Tibial artery (tissue), 4 donors: ENCODE data around the gene POLR2H.
A peak's percentile ranks its signal among the peaks of the same experiment; 100 is the strongest.
"Not testable (repeated sequence)": the region's sequence is repeated elsewhere in the genome, so short reads cannot be mapped to it uniquely, and the experiment has no call there.

Source experiments
- DNase-seq, 2 donors: peaks; one replicate each; pipeline ENCODE4 v3.0.0-alpha.2; 2019
- H3K27ac ChIP-seq, 2 donors: fragments of 200-600 bp; sonication (generic) in 1 of 2; 1 replicate in 1 of 2; 2 replicates in 1 of 2; pipeline ENCODE4 v1.5.1; 2018 to 2019; ENCODE audit warnings: mild to moderate bottlenecking in 1 of 2
- H3K27me3 ChIP-seq, 2 donors: fragments of 200-600 bp; sonication (generic) in 1 of 2; one replicate each; pipeline versions ENCODE4 v1.5.1 to v1.6.0; 2016 to 2019
- H3K36me3 ChIP-seq, 3 donors: fragments of 200-600 bp; sonication (generic) in 2 of 3; one replicate each; pipeline ENCODE4 v1.5.1; 2016 to 2019; ENCODE audit warnings: mild to moderate bottlenecking in 2 of 3
- H3K4me1 ChIP-seq, 4 donors: fragments of 200-600 bp; sonication (generic) in 2 of 4; 1 replicate in 3 of 4; 2 replicates in 1 of 4; pipeline ENCODE4 v1.5.1; 2016 to 2019
- H3K4me3 ChIP-seq, 2 donors: fragments of 200-600 bp; sonication (generic) in 1 of 2; 1 replicate in 1 of 2; 2 replicates in 1 of 2; pipeline ENCODE4 v1.5.1; 2018 to 2019; ENCODE audit warnings: mild to moderate bottlenecking in 2 of 2
- H3K9me3 ChIP-seq, 3 donors: fragments of 200-600 bp; sonication (generic) in 1 of 3; one replicate each; pipeline ENCODE4 v1.5.1; 2016 to 2019
- intact Hi-C: fragments of 100-400 bp; cut with DNase I; formaldehyde crosslinking; loops from one replicate; pipeline ENCODE4 v1.15.0; 2023; ENCODE audit warnings: low total_unique reads
- TF ChIP-seq, protein P1 (sequence below), 2 experiments: fragments of 200-600 bp in 1 of 2; fragments of 450-650 bp in 1 of 2; IDR thresholded peaks; one replicate each; pipeline ENCODE4 v1.5.1; 2017 to 2019; ENCODE audit warnings: antibody characterized with exemption in 2 of 2, mild to moderate bottlenecking in 1 of 2, moderate library complexity in 1 of 2

POLR2H gene

DNA sequence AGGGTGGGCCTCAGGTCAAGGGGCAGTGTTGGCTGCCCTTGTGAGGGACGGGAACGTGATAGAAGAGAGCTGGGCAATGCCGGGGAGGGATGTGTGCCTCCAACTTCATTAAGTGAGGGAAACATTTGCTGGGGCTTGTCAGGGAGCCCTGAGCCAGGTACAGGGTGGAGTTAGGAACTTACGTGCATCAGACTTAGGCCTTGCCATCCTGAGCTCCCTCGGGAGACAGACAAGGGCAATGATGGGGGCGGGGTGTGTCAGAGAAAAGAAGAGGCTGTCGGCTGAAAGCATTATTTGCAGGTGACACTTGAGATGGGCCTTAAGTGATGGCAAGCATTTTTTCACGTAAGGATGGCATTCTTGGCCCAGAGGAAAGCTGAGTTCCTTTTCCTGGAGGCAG is 22.5 kb upstream of the POLR2H start:
- TF ChIP-seq, protein P1, sequence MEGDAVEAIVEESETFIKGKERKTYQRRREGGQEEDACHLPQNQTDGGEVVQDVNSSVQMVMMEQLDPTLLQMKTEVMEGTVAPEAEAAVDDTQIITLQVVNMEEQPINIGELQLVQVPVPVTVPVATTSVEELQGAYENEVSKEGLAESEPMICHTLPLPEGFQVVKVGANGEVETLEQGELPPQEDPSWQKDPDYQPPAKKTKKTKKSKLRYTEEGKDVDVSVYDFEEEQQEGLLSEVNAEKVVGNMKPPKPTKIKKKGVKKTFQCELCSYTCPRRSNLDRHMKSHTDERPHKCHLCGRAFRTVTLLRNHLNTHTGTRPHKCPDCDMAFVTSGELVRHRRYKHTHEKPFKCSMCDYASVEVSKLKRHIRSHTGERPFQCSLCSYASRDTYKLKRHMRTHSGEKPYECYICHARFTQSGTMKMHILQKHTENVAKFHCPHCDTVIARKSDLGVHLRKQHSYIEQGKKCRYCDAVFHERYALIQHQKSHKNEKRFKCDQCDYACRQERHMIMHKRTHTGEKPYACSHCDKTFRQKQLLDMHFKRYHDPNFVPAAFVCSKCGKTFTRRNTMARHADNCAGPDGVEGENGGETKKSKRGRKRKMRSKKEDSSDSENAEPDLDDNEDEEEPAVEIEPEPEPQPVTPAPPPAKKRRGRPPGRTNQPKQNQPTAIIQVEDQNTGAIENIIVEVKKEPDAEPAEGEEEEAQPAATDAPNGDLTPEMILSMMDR (IDR thresholded peaks at IDR 0.05): no peak
- intact Hi-C loops: loop anchor here (2.0 kb wide), 1 partner anchor 40 kb away; the partner anchor contains the start of gene PSMD2
- peaks cover 34 to 41% (median 40%) of the 10 kb centered on the region in 3 donors for H3K36me3 ChIP-seq
- no peaks in the 10 kb centered on the region for H3K9me3 ChIP-seq
- DNase-seq: no peak
- peaks cover 0 to 39% (median 27%) of the 10 kb centered on the region in 4 donors for H3K4me1 ChIP-seq
- H3K4me3 ChIP-seq: peak overlapping the region; percentile 90 to 94
- no peaks in the 10 kb centered on the region for H3K27me3 ChIP-seq
- H3K27ac ChIP-seq: peak overlapping the region; percentile 97 to 98

DNA sequence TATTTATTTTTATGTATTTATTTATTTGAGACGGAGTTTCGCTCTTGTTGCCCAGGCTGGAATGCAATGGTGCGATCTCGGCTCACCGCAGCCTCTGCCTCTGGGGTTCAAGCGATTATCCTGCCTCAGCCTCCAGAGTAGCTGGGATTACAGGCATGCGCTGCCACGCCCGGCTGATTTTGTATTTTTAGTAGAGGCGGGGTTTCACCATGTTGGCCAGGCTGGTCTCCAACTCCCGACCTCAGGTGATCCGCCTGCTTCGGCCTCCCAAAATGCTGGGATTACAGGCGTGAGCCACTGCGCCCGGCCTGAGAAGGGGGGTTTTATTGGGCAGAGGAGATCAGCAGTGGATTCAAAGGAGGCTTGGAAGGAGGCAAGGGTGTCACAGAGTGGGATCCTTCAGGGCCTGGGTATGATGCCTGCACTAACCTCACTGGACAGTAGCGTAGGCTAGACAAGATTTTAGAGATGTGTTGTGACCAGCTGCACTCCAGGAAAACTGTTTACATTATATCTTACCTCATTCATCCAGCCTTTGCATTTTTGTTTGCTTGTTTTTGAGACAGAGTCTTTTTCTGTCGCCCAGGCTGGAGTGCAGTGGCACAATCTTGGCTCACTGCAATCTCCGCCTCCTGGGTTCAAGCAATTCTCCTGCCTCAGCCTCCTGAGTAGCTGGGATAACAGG is 21.9 kb upstream of the POLR2H start:
- H3K4me3 ChIP-seq, DNase-seq, H3K27me3 ChIP-seq, H3K9me3 ChIP-seq: not testable (repeated sequence)
- peaks cover 0 to 39% (median 27%) of the 10 kb centered on the region in 4 donors for H3K4me1 ChIP-seq
- intact Hi-C loops: loop anchor here (2.0 kb wide), 1 partner anchor 41 kb away; the partner anchor contains the start of gene PSMD2
- H3K36me3 ChIP-seq: peaks cover 36 to 42% (median 40%) of the 10 kb centered on the region in 3 donors
- peak overlapping the region; percentile 97 to 98 for H3K27ac ChIP-seq

DNA sequence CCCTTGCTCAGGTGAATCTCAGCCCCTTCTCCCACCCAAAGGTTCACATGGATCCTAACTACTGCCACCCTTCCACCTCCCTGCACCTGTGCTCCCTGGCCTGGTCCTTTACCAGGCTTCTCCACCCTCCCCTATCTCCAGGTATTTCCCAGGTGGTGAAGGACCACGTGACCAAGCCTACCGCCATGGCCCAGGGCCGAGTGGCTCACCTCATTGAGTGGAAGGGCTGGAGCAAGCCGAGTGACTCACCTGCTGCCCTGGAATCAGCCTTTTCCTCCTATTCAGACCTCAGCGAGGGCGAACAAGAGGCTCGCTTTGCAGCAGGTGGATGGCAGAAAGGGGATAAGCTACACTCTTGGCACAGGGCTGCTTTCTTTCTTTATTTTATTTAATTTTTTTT is 19.6 kb upstream of the POLR2H start:
- TF ChIP-seq, protein P1 (IDR thresholded peaks at IDR 0.05): no peak
- Histone ChIP-seq H3K4me3 (no peak overlapping the region), H3K27me3 (no peaks in the 10 kb centered on the region), H3K4me1 (peaks cover 0 to 41% (median 24%) of the 10 kb centered on the region in 4 donors), H3K36me3 (peaks cover 39 to 49% (median 39%) of the 10 kb centered on the region in 3 donors), H3K9me3 (no peaks in the 10 kb centered on the region), H3K27ac (no peak overlapping the region)
- intact Hi-C loops: no loop called here
- no peak for DNase-seq

DNA sequence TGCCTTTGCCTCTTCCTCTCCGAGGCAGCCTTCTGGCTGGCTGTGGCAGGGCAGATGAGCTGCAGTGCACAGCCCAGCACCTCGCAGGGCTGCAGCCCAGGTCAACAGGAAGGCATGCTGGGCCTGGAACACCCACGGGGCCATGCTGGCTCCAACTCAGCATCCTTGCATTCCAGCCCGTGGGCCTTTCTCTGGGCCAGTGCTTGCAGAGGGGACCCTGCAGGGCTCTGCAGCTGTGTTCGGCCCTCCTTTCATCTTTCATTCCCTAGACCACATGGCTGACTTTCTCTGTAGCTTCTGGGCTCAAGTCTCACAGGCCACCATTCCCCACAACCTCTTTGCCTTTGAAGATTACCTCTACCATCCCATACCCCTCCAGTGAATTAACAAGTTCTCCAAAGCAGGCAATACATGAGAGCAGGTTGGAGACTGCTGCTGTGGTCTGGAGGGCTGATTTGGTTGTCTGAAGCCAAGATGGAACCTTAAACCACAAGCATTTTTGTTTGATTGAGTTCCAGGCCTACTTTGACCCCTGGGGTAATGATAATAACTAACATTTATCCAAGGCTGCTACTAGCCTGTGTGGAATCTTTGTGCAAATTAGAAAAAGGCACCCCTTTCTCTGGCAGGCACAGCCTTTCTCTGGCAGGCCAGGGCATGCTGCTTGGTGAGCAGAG is 18.2 kb upstream of the POLR2H start:
- TF ChIP-seq, protein P1 (IDR thresholded peaks at IDR 0.05): no peak
- no peak overlapping the region for H3K4me3 ChIP-seq
- intact Hi-C loops: no loop called here
- H3K27ac ChIP-seq: no peak overlapping the region
- H3K36me3 ChIP-seq: peaks cover 39 to 49% (median 39%) of the 10 kb centered on the region in 3 donors
- H3K27me3 ChIP-seq: no peaks in the 10 kb centered on the region
- H3K9me3 ChIP-seq: no peaks in the 10 kb centered on the region
- peaks cover 0 to 27% (median 13%) of the 10 kb centered on the region in 4 donors for H3K4me1 ChIP-seq
- DNase-seq: no peak

DNA sequence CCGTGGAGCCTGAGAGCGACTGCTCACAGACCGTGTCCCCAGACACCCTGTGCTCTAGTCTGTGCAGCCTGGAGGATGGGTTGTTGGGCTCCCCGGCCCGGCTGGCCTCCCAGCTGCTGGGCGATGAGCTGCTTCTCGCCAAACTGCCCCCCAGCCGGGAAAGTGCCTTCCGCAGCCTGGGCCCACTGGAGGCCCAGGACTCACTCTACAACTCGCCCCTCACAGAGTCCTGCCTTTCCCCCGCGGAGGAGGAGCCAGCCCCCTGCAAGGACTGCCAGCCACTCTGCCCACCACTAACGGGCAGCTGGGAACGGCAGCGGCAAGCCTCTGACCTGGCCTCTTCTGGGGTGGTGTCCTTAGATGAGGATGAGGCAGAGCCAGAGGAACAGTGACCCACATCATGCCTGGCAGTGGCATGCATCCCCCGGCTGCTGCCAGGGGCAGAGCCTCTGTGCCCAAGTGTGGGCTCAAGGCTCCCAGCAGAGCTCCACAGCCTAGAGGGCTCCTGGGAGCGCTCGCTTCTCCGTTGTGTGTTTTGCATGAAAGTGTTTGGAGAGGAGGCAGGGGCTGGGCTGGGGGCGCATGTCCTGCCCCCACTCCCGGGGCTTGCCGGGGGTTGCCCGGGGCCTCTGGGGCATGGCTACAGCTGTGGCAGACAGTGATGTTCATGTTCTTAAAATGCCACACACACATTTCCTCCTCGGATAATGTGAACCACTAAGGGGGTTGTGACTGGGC is 16.8 kb upstream of the POLR2H start:
- Histone ChIP-seq H3K4me3 (no peak overlapping the region), H3K27ac (no peak overlapping the region), H3K9me3 (no peaks in the 10 kb centered on the region), H3K36me3 (peaks cover 39 to 49% (median 39%) of the 10 kb centered on the region in 3 donors), H3K27me3 (no peaks in the 10 kb centered on the region), H3K4me1 (peaks cover 0 to 14% (median 1%) of the 10 kb centered on the region in 4 donors)
- no peak for DNase-seq
- intact Hi-C loops: no loop called here
- TF ChIP-seq, protein P1 (IDR thresholded peaks at IDR 0.05): no peak
